Measurements from ENCODE around the gene EXOSC9. TPM values are rescaled to one million over a fixed set of nuclear protein-coding genes. Genes with fewer than 3 reads are reported as not detected.

EXOSC9 gene
- total and polyA plus RNA-seq, 2 donors from 2014 or later = 17.6 to 19.9 TPM

GRCh38 chr4:121760205-121760604 lies 40.9 kb upstream of the EXOSC9 start:
- FAIRE-seq = no peak
- Histone ChIP-seq H3K9me3 (ENCODE audit: control insufficient read depth in 2 of 3, insufficient read depth in 1 of 3, low read length in 3 of 3) (no peaks in the 10 kb centered on the region), H3K4me1 (ENCODE audit: control insufficient read depth in 2 of 3, insufficient read depth in 2 of 3, low read depth in 1 of 3, low read length in 3 of 3) (no peaks in the 10 kb centered on the region), H3K36me3 (ENCODE audit: control insufficient read depth in 2 of 3, insufficient read depth in 3 of 3, low read length in 3 of 3) (no peaks in the 10 kb centered on the region), H3K9ac (ENCODE audit: low read length in 3 of 3) (no peak overlapping the region), H3K27ac (ENCODE audit: low read depth in 2 of 2, low read length in 2 of 2) (no peak overlapping the region), H3K27me3 (ENCODE audit: control insufficient read depth, insufficient read depth, low read length) (peaks cover 10% of the 10 kb centered on the region), H3K4me3 (ENCODE audit: low read length in 3 of 3) (no peak overlapping the region)
- TF ChIP-seq CTCF (IDR thresholded peaks at IDR 0.05; ENCODE audit: borderline replicate concordance, extremely low read depth, insufficient read depth) = no peak
- DNase-seq = no peak
- intact Hi-C loops (cut with DNase I) = no loop called here

- FAIRE-seq = no peak
Measured at GRCh38 chr4:121764303-121764701, 36.8 kb upstream of the EXOSC9 start.

GRCh38 chr4:121764702-121765367 lies 36.3 kb upstream of the EXOSC9 start, which contains the start of gene SMIM43:
Gene SMIM43 (minus strand): TSS chr4:121765164. CDS start chr4:121765105, 59 bp downstream.
- DNase-seq = peak; percentile 41 to 69 (median 58)
- intact Hi-C loops (cut with DNase I) = no loop called here
- Histone ChIP-seq H3K4me3 (ENCODE audit: low read length in 3 of 3) (peak within 1 kb of the TSS in 1 of 3 donors; percentile 4), H3K9me3 (ENCODE audit: control insufficient read depth in 2 of 3, insufficient read depth in 1 of 3, low read length in 3 of 3) (no peaks in the 10 kb centered on the region), H3K9ac (ENCODE audit: low read length in 3 of 3) (peak within 1 kb of the TSS in 1 of 3 donors; percentile 14), H3K27ac (ENCODE audit: low read depth in 2 of 2, low read length in 2 of 2) (no peak within 1 kb of the TSS), H3K36me3 (ENCODE audit: control insufficient read depth in 2 of 3, insufficient read depth in 3 of 3, low read length in 3 of 3) (no peaks in the 10 kb centered on the region), H3K27me3 (ENCODE audit: control insufficient read depth, insufficient read depth, low read length) (peaks cover 15% of the 10 kb centered on the region), H3K4me1 (ENCODE audit: control insufficient read depth in 2 of 3, insufficient read depth in 2 of 3, low read depth in 1 of 3, low read length in 3 of 3) (no peaks in the 10 kb centered on the region)
- TF ChIP-seq CTCF (IDR thresholded peaks at IDR 0.05; ENCODE audit: borderline replicate concordance, extremely low read depth, insufficient read depth) = no peak
- no peak for FAIRE-seq

More at GRCh38 chr4:121764303-121764701, 36.8 kb upstream of the EXOSC9 start:
- Histone ChIP-seq H3K36me3 (ENCODE audit: control insufficient read depth in 2 of 3, insufficient read depth in 3 of 3, low read length in 3 of 3) (no peaks in the 10 kb centered on the region), H3K4me3 (ENCODE audit: low read length in 3 of 3) (peak overlapping the region in 1 of 3 donors; percentile 4), H3K9me3 (ENCODE audit: control insufficient read depth in 2 of 3, insufficient read depth in 1 of 3, low read length in 3 of 3) (no peaks in the 10 kb centered on the region), H3K4me1 (ENCODE audit: control insufficient read depth in 2 of 3, insufficient read depth in 2 of 3, low read depth in 1 of 3, low read length in 3 of 3) (no peaks in the 10 kb centered on the region), H3K27ac (ENCODE audit: low read depth in 2 of 2, low read length in 2 of 2) (no peak overlapping the region), H3K27me3 (ENCODE audit: control insufficient read depth, insufficient read depth, low read length) (peaks cover 15% of the 10 kb centered on the region), H3K9ac (ENCODE audit: low read length in 3 of 3) (no peak overlapping the region)
- TF ChIP-seq CTCF (IDR thresholded peaks at IDR 0.05; ENCODE audit: borderline replicate concordance, extremely low read depth, insufficient read depth) = no peak
- DNase-seq = no peak
- intact Hi-C loops (cut with DNase I) = no loop called here
